Epithelial cell of proximal tubule (primary cell): Measurements from ENCODE around the gene PLCB1. TPM values are rescaled to one million over a fixed set of nuclear protein-coding genes. Genes with fewer than 3 reads are reported as not detected.

Experiments used
- DNase-seq: peaks from one replicate; pipeline ENCODE4 v3.0.0-alpha.2; 2011; ENCODE audit warnings: low read depth
- H3K4me3 ChIP-seq: 2 replicates; pipeline ENCODE4 v1.5.1; 2011; ENCODE audit warnings: low read depth, mild to moderate bottlenecking, low read length
- total RNA-seq: library from RNA; depleted of rRNA; stranded (reverse); fragments of >200 nt; gene quantifications from 2 replicates; pipeline ENCODE4 v1.2.3, GENCODE V29; 2015
- TF ChIP-seq, protein P1 (sequence below): conservative IDR thresholded peaks from 2 replicates; pipeline ENCODE4 v1.5.1; 2012; ENCODE audit warnings: low read depth, mild to moderate bottlenecking, low read length

The PLCB1 gene
- total RNA-seq, 1 donor from 2014 or later: 2.2 TPM

DNA sequence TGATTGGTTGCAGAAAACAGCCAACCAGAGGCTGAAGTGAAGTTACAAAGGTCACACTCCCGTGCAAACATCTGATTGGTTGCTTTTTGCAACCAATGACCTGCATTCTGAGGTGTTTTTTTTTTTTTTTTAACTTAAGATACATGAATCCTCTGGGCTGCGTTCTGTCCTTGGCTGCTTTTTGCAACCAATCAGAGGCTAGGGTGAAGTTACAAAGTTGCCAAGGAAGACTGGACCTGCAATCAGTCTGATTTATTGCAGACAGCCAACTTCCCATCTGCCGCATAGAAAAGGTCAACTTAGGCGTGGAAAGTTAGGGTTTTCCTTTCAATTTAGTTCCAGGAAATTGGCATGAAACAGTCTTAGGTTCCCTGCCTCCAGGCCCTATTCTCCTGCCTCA lies 292.9 kb downstream of the PLCB1 start:
- no peak for DNase-seq
- TF ChIP-seq, protein P1, sequence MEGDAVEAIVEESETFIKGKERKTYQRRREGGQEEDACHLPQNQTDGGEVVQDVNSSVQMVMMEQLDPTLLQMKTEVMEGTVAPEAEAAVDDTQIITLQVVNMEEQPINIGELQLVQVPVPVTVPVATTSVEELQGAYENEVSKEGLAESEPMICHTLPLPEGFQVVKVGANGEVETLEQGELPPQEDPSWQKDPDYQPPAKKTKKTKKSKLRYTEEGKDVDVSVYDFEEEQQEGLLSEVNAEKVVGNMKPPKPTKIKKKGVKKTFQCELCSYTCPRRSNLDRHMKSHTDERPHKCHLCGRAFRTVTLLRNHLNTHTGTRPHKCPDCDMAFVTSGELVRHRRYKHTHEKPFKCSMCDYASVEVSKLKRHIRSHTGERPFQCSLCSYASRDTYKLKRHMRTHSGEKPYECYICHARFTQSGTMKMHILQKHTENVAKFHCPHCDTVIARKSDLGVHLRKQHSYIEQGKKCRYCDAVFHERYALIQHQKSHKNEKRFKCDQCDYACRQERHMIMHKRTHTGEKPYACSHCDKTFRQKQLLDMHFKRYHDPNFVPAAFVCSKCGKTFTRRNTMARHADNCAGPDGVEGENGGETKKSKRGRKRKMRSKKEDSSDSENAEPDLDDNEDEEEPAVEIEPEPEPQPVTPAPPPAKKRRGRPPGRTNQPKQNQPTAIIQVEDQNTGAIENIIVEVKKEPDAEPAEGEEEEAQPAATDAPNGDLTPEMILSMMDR: no peak
- no peak overlapping the region for H3K4me3 ChIP-seq

DNA sequence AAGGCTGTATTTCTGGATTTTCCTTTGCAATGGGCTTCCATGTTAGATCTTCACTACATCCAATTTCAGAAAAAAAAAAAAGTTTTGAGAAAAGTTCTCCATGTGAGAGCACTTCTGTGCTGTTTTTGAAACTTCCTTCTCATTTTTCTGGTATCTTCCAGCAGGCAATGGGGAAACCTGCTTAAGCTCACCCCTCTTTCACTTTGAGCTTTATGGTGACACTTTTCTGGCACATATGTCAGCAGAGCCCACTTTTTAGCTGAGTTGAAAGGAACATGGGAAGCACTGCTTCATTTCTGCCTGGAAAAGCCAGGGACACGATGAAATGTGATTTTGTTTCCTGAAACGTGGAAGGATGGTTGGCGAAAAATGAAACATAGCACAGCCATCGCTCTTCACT lies 293.7 kb downstream of the PLCB1 start:
- DNase-seq: no peak
- TF ChIP-seq, protein P1: no peak
- H3K4me3 ChIP-seq: no peak overlapping the region

DNA sequence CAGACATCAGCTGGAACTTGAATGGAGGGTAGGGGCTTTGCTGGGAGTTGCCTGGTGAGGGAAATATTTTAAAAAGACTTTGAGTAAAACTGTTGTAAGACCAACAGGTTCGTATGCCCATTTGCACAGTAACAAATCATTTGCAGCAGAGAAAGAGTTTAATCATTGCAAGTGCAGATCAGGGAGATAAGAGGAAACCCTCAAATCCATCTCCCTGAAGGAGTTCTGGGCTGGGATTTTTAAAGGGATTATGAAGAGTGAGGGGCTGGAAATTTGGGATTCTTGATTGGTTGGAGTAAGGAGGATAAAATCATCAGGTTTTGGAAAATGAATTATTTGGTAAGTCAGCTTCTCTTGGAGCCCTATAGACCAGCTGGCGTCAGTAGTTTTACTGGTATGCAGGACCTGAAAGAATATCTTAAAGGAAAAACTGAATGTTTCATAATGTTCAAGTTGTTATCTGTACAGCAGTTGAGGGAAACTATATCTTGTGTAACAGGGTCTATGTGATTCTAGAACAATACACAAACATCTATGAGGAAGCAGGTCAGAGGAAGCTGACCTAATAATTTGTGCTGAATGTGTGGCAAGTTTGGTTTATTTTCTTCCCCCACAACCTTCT lies 295.5 kb downstream of the PLCB1 start:
- no peak for DNase-seq
- H3K4me3 ChIP-seq: no peak overlapping the region
- TF ChIP-seq, protein P1: no peak

DNA sequence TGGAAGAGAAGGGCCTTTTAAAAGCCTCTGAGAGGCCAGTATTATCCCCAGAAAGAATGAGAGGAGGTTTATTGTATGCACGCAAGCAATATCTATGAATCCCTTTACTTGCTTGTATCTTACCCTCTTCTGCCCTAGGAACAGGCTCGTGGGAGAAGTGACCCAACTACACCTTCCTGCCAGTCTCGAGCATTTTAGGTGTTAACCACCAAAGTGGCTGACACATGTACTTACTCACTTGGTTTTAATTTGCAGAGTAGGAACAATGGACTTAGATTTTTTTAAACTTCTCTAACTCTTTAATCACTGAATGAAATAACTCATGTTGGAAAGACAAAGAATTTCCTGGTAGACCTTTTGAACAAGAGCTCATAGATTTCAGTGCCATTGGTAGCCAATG lies 296.9 kb downstream of the PLCB1 start:
- no peak for DNase-seq
- TF ChIP-seq, protein P1: no peak
- H3K4me3 ChIP-seq: no peak overlapping the region

DNA sequence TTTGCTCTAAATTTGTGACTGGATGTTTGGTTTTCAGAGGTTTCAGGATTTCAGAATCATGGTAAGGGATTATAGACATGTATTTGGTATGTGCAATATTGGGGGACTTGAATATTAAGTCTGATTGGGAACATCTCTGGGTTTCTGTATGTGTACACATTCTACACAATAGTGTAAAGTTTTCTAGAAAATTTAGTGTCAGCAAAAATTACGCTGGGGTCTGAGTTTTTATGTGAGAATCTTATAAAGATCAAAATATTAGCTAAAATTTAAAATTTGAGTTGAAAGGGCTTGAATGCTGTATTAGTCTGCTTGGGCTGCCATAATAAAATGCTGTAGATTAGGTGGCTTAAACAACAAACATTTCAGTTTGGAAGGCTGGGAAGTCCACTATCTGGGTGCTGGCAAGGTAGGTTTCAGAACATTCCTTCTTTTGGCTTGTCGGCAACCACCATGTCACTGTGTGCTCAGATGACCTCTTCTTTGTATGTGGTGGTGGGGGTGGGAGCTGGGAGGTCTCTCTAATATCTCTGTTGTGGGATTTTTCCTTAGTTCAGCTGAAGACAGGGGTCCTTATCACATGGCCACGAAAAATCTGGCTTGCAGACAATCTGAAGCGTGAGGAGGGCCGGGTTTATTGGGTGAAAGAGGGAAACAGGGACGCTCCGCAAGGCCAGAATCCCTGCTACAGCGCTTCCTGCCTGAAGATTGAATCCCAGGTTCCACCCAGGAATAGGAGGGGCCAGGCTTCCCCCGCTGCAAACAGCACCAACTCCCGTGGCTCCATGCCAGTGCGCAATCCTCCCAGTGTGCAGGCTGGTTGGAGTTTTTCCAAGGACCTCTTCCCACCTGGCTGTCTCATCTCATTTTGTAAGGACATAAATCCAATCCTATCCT lies 299.7 kb downstream of the PLCB1 start:
- H3K4me3 ChIP-seq: peak overlapping the region; percentile 27
- no peak for DNase-seq
- TF ChIP-seq, protein P1: no peak

DNA sequence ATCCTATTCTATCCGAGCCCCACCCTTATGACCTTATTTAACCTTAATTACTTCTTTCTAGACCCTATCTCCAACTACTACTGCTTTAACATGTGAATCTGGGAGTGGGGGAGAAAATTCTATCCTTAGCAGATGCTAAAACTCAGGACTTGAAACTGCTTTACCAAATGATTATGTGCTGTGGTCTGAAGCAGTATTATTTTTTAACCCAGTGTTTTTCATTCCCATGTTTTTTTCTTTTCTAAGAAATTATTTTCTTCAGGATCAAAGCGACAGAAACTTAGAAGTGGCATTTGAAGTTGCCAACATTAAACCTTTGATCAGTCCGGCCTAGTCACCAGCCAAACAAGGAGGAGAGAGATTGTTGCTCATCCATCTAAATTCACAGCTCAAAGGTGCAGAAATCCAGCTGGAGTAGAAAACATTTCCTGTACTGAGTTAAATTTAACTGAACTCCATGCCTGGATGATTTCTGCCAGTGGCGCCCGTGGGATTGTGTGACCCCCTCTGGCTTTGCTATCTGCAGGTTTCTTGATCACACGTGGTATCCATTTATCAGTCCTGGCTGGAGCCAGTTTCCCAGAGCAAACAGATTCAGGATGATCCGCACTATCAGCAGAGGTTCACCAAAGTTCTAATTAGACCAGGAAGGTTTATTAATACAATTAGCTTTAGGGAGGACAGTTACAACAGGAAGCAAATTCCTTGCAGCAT lies 300.5 kb downstream of the PLCB1 start:
- TF ChIP-seq, protein P1: no peak
- no peak for DNase-seq
- H3K4me3 ChIP-seq: no peak overlapping the region
